NCI-H226 (cell line): ENCODE measurements around the gene UBALD2.
"Not testable (repeated sequence)": the region's sequence is repeated elsewhere in the genome, so short reads cannot be mapped to it uniquely, and the experiment has no call there.

Source experiments
- DNase-seq: peaks from one replicate; pipeline ENCODE4 v3.0.0-alpha.2; 2015

Gene UBALD2

GRCh38 chr17:76278268-76278908, 13.2 kb downstream of the UBALD2 start:
- no peak for DNase-seq

GRCh38 chr17:76278952-76279741, 14.0 kb downstream of the UBALD2 start:
- DNase-seq = peak; percentile 51

GRCh38 chr17:76279742-76280287, 14.7 kb downstream of the UBALD2 start:
- no peak for DNase-seq

GRCh38 chr17:76280650-76281049, 15.5 kb downstream of the UBALD2 start:
- no peak for DNase-seq

GRCh38 chr17:76281573-76282371, 16.6 kb downstream of the UBALD2 start:
- DNase-seq = no peak

GRCh38 chr17:76292567-76292966, 27.4 kb downstream of the UBALD2 start:
- no peak for DNase-seq

- no peak for DNase-seq
Measured at GRCh38 chr17:76293106-76293505, 28.0 kb downstream of the UBALD2 start.

- no peak for DNase-seq
Measured at GRCh38 chr17:76296186-76296585, 31.0 kb downstream of the UBALD2 start.

GRCh38 chr17:76296889-76297288, 31.7 kb downstream of the UBALD2 start:
- no peak for DNase-seq

GRCh38 chr17:76297436-76297835, 32.3 kb downstream of the UBALD2 start:
- no peak for DNase-seq

GRCh38 chr17:76304226-76305134, 39.3 kb downstream of the UBALD2 start:
- no peak for DNase-seq

GRCh38 chr17:76305135-76305454, 39.9 kb downstream of the UBALD2 start:
- not testable (repeated sequence) for DNase-seq

GRCh38 chr17:76307299-76307965, 42.3 kb downstream of the UBALD2 start:
- DNase-seq = no peak

GRCh38 chr17:76307966-76308338, 42.8 kb downstream of the UBALD2 start, which contains the start of gene QRICH2:
QRICH2 (minus strand) TSS chr17:76308276; CDS start chr17:76307998, 278 bp downstream.
- DNase-seq = no peak

GRCh38 chr17:76309461-76309860, 44.3 kb downstream of the UBALD2 start:
- no peak for DNase-seq

GRCh38 chr17:76312735-76313134, 47.6 kb downstream of the UBALD2 start:
- no peak for DNase-seq

GRCh38 chr17:76314392-76315227, 49.5 kb downstream of the UBALD2 start:
- no peak for DNase-seq

GRCh38 chr17:76317535-76317934, 52.4 kb downstream of the UBALD2 start:
- DNase-seq = no peak

- no peak for DNase-seq
Measured at GRCh38 chr17:76318586-76318985, 53.4 kb downstream of the UBALD2 start.
